GM12873 (cell line): ENCODE results near the gene CCNL1.

ENCODE experiments used
- TF ChIP-seq, protein P1 (sequence below): IDR thresholded peaks from 2 replicates; pipeline ENCODE4 v1.5.1; 2012; ENCODE audit warnings: low read depth, mild to moderate bottlenecking, moderate library complexity, low read length, control low read depth; ENCODE audit not compliant: insufficient read depth; ENCODE audit errors: missing control alignments

Gene CCNL1

GRCh38 chr3:157116017-157116416, 43.9 kb downstream of the CCNL1 start:
- TF ChIP-seq, protein P1, sequence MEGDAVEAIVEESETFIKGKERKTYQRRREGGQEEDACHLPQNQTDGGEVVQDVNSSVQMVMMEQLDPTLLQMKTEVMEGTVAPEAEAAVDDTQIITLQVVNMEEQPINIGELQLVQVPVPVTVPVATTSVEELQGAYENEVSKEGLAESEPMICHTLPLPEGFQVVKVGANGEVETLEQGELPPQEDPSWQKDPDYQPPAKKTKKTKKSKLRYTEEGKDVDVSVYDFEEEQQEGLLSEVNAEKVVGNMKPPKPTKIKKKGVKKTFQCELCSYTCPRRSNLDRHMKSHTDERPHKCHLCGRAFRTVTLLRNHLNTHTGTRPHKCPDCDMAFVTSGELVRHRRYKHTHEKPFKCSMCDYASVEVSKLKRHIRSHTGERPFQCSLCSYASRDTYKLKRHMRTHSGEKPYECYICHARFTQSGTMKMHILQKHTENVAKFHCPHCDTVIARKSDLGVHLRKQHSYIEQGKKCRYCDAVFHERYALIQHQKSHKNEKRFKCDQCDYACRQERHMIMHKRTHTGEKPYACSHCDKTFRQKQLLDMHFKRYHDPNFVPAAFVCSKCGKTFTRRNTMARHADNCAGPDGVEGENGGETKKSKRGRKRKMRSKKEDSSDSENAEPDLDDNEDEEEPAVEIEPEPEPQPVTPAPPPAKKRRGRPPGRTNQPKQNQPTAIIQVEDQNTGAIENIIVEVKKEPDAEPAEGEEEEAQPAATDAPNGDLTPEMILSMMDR, result no peak

- TF ChIP-seq, protein P1, result no peak
Measured at GRCh38 chr3:157115069-157116006, 44.6 kb downstream of the CCNL1 start.

DNA sequence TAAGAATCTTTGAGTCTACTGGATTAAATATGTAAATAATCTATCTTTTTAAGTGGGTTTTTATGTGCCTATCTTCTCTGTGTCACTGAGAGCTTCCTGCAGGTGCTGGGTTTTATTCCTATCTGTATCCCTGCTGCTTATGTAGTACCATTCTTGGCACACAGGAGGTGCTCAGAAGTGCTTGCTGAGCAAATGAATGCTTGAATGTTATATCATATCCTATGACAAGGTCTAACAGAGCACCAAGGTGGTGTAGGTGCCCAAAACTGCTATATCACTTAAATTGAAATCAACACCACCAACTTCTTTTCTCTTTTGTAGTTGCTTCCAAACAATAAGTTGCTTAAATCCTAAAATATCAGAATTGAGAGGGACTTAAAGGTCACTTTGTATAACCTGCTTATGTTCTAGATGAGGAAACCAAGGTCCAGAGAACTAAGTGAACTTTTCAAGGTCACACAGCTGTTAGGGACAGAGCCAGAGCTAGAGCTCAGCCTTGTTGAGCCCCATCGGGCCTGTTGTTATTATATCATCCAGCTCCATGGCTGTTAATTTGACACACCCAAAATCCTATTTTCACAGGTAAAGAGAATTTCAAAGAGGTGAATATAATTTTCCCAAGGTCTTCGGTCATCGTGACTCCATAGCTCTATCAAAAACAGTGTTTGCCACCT, 46.0 kb downstream of the CCNL1 start:
- TF ChIP-seq, protein P1, result peak; percentile 34

DNA sequence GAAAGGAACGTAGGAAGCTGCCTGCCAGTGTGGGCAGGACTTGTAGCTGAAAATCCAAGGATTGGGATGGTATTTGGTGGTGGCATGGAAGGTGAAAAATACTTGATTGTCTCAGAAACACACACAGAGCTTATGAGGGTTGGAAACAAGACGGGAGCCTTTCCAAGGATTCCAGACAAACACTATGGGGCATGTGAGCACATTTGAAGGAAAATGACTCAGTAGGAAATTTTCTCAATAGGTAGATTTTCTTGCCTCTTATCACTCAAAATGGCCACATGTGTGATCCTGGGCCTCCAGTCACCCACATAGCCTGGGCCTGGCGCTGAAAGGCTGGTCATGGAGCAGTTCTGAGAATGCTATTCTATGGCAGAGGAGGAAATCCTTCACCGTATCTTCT, 47.4 kb downstream of the CCNL1 start:
- TF ChIP-seq, protein P1, result no peak

DNA sequence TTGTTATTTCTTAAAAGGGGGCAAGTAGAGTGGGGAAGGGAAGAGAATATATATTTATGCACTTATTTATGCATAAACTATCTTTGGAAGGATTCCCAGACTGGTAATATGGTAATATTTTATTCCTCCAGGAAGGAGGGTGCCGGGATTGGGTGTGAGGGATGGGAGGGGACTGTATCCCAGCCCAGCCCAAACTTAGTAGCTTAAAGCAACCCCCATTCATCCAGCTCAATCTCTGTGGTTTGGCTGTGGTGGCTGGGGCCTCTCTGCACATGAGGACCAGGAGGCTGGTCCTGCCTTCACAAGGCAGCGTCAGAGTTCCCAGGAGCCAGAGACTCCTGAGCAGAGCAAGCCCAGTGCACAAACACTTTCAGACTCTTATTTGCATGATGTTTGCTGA, 48.4 kb downstream of the CCNL1 start:
- TF ChIP-seq, protein P1, result no peak

- TF ChIP-seq, protein P1, result no peak
Measured at GRCh38 chr3:157110761-157111278, 49.1 kb downstream of the CCNL1 start.

DNA sequence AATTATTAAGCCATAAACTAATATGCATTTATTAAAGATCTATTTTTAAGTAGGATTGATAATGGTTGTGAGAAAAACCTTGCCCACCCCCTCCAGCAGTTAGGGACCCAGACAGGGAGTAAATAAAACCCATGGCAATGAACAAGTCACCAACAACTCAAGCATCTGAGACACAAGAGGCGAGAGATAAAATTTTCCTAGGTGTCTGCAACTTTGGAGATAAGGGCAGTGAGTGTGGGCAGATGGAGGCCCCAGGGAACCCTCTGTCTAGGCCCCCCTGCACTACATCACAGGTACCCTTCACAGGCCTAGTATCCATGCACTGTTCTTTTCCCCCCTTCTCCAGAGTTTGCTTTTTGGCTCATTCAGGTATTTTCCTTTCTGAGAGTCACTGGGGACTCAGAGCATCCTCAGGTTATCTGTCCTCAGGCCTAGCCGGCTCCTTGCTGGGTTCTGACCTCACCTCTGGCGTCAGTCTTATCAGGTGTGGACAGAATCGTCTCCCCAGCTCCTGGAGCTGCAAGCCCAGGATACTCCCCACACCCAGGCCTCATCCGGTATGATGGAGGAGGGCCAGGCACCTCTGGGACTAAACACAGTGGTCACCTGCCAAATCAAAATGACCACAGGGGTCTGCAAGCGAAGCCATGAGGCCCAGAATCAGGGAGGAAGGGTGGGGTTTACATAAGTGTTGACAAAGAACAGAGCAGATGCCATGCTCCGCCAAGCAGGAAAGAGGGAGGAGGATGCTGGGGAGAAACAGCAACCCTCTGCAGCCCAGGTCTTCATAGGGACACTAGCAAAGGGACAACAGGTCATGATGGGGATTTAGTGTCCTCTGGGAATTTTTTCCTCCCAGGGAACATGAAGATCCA, 50.4 kb downstream of the CCNL1 start:
- TF ChIP-seq, protein P1, result no peak
